SK-N-SH (cell line): ENCODE measurements around the gene CLEC5A. TPM values are rescaled to one million over a fixed set of nuclear protein-coding genes. Genes with fewer than 3 reads are reported as not detected.

Experiments used
- CTCF ChIA-PET: fragments of 300-600, 350-600 bp; formaldehyde crosslinking; extraction: SDS; loops from one replicate; lab custom pipeline; 2021; lab: Yijun Ruan, JAX
- POLR2A ChIA-PET: fragments of 350-600 bp; sonication (Branson Sonifier 250); formaldehyde crosslinking; extraction: SDS; loops from one replicate; lab custom pipeline; 2020; ENCODE audit warnings: antibody characterized with exemption, inconsistent platforms; lab: Yijun Ruan, JAX
- DNase-seq: peaks from one replicate; pipeline ENCODE4 v3.0.0; 2012
- H2AFZ ChIP-seq: fragments of 200-600 bp; sonication (generic); 2 replicates; pipeline ENCODE4 v1.8.1; 2016; ENCODE audit warnings: antibody characterized with exemption, mild to moderate bottlenecking, low read depth
- H3F3A ChIP-seq: fragments of 200-600 bp; sonication (generic); replicated peaks from 2 replicates; pipeline ENCODE3; 2016; ENCODE audit warnings: antibody characterized with exemption, mild to moderate bottlenecking; ENCODE audit not compliant: insufficient read depth
- H3K27ac ChIP-seq, 2 experiments: fragments of 200-500 bp in 1 of 2; fragments of 200-600 bp in 1 of 2; sonication (Bioruptor generic) in 1 of 2; sonication (generic), shearing (Covaris generic) in 1 of 2; 2 replicates each; pipeline versions ENCODE4 v1.5.1 to v1.6.1; 2014 to 2016; ENCODE audit warnings: low read depth in 2 of 2, inconsistent platforms in 1 of 2, low read length in 1 of 2, mild to moderate bottlenecking in 1 of 2, mixed read lengths in 1 of 2
- H3K27me3 ChIP-seq: fragments of 200-600 bp; sonication (generic), shearing (Covaris generic); 2 replicates; pipeline ENCODE4 v1.6.1; 2016; ENCODE audit warnings: mixed run types; ENCODE audit not compliant: insufficient read depth
- H3K36me3 ChIP-seq, 2 experiments: fragments of 200-500 bp in 1 of 2; fragments of 200-600 bp in 1 of 2; sonication (Bioruptor generic) in 1 of 2; sonication (generic) in 1 of 2; replicated peaks in 1 of 2; 2 replicates each; pipeline versions ENCODE3 to v1.5.1; 2014 to 2016; ENCODE audit warnings: low read length in 1 of 2, mild to moderate bottlenecking in 1 of 2; ENCODE audit not compliant: insufficient read depth in 2 of 2, control insufficient read depth in 1 of 2
- H3K4me1 ChIP-seq, 2 experiments: fragments of 200-500 bp in 1 of 2; fragments of 200-600 bp in 1 of 2; sonication (Bioruptor generic) in 1 of 2; sonication (generic), shearing (Covaris generic) in 1 of 2; 2 replicates each; pipeline versions ENCODE4 v1.5.1 to v1.6.1; 2014 to 2016; ENCODE audit warnings: low read depth in 1 of 2, low read length in 1 of 2, mixed run types in 1 of 2; ENCODE audit not compliant: insufficient read depth in 2 of 2, control insufficient read depth in 1 of 2
- H3K4me2 ChIP-seq: fragments of 200-600 bp; sonication (generic), shearing (Covaris generic); 2 replicates; pipeline ENCODE4 v1.6.1; 2017; ENCODE audit warnings: mixed run types
- H3K4me3 ChIP-seq, 2 experiments: fragments of 200-500 bp in 1 of 2; fragments of 200-600 bp in 1 of 2; sonication (Bioruptor generic) in 1 of 2; sonication (generic), shearing (Covaris generic) in 1 of 2; 2 replicates each; pipeline versions ENCODE4 v1.5.1 to v1.8.1; 2014 to 2016; ENCODE audit warnings: low read depth in 2 of 2, inconsistent platforms in 1 of 2, low read length in 1 of 2, mild to moderate bottlenecking in 1 of 2, mixed read lengths in 1 of 2, moderate library complexity in 1 of 2
- H3K79me2 ChIP-seq: fragments of 200-600 bp; sonication (generic); 2 replicates; pipeline ENCODE4 v1.8.1; 2017; ENCODE audit warnings: mild to moderate bottlenecking; ENCODE audit not compliant: insufficient read depth
- H3K9ac ChIP-seq: fragments of 200-600 bp; sonication (generic); 2 replicates; pipeline ENCODE4 v1.6.1; 2017; ENCODE audit warnings: mixed run types
- H3K9me2 ChIP-seq: fragments of 200-600 bp; sonication (generic); 2 replicates; pipeline ENCODE4 v1.6.1; 2017; ENCODE audit warnings: mixed run types
- H3K9me3 ChIP-seq: fragments of 200-600 bp; sonication (generic); 2 replicates; pipeline ENCODE4 v1.6.1; 2017; ENCODE audit warnings: mixed run types, mild to moderate bottlenecking, moderate library complexity
- H4K20me1 ChIP-seq: fragments of 200-600 bp; sonication (generic); 2 replicates; pipeline ENCODE4 v1.6.1; 2017; ENCODE audit warnings: mild to moderate bottlenecking, mixed run types; ENCODE audit not compliant: insufficient read depth
- CHD2 ChIP-seq: fragments of 150-350 bp; IDR thresholded peaks from 2 replicates; pipeline ENCODE4 v1.6.1; 2018; ENCODE audit warnings: low read length; ENCODE audit not compliant: partially characterized antibody
- ELF1 ChIP-seq: IDR thresholded peaks from 2 replicates; pipeline ENCODE4 v1.4.0; 2012
- EP300 ChIP-seq, 2 experiments: IDR thresholded peaks; 2 replicates each; pipeline versions ENCODE4 v1.4.0 to v1.6.1; 2012; ENCODE audit warnings: borderline replicate concordance in 1 of 2, low read depth in 1 of 2, low read length in 1 of 2
- FOSL2 ChIP-seq: IDR thresholded peaks from 2 replicates; pipeline ENCODE4 v1.4.0; 2012; ENCODE audit warnings: low read depth, mild to moderate bottlenecking, moderate library complexity, borderline replicate concordance
- FOXM1 ChIP-seq: IDR thresholded peaks from 2 replicates; pipeline ENCODE4 v1.4.0; 2012; ENCODE audit warnings: low read depth, mild to moderate bottlenecking
- JUND ChIP-seq: IDR thresholded peaks from 2 replicates; pipeline ENCODE4 v1.4.0; 2012
- MEF2A ChIP-seq: IDR thresholded peaks from 2 replicates; pipeline ENCODE4 v1.4.0; 2012; ENCODE audit warnings: low read depth, borderline replicate concordance
- RAD21 ChIP-seq: IDR thresholded peaks from 2 replicates; pipeline ENCODE4 v1.6.1; 2012; ENCODE audit warnings: mild to moderate bottlenecking, low read length
- SIN3A ChIP-seq: IDR thresholded peaks from 2 replicates; pipeline ENCODE4 v1.6.1; 2012; ENCODE audit warnings: low read depth, mild to moderate bottlenecking, low read length, moderate library complexity, borderline replicate concordance
- TEAD4 ChIP-seq: IDR thresholded peaks from 2 replicates; pipeline ENCODE4 v1.4.0; 2012; ENCODE audit warnings: mild to moderate bottlenecking, borderline replicate concordance; ENCODE audit not compliant: insufficient read depth
- YY1 ChIP-seq: IDR thresholded peaks from 2 replicates; pipeline ENCODE4 v1.4.0; 2012; ENCODE audit warnings: low read depth, mild to moderate bottlenecking
- WGBS: methylation state at CpG from one replicate; pipeline ENCODE4 v1.1.6; 2017; ENCODE audit warnings: low lambda C conversion rate; 5-methylcytosine and 5-hydroxymethylcytosine counted together
- polyA plus RNA-seq, 3 experiments: library from polyadenylated mRNA; depleted of rRNA; stranded (reverse); fragments of >200 nt; gene quantifications; 2 replicates each; pipeline ENCODE4 v1.2.3, GENCODE V29; 2012
- TF ChIP-seq, protein P1 (sequence below): fragments of 200-600 bp; sonication (generic); IDR thresholded peaks from 2 replicates; pipeline ENCODE4 v1.6.1; 2017; ENCODE audit warnings: antibody characterized with exemption, mild to moderate bottlenecking, moderate library complexity
- TF ChIP-seq, protein P2 (sequence below): fragments of 150-350 bp; IDR thresholded peaks from 2 replicates; pipeline ENCODE4 v1.6.1; 2017; ENCODE audit warnings: antibody characterized with exemption, low read length, low read depth, borderline replicate concordance
- TF ChIP-seq, protein P3 (sequence below): fragments of 150-350 bp; IDR thresholded peaks from 2 replicates; pipeline ENCODE4 v1.6.1; 2016; ENCODE audit warnings: mild to moderate bottlenecking, low read depth, low read length
- TF ChIP-seq, protein P4 (sequence below): IDR thresholded peaks from 2 replicates; pipeline ENCODE4; 2012
- TF ChIP-seq, protein P5 (sequence below): IDR thresholded peaks from 2 replicates; pipeline ENCODE4 v1.4.0; 2012; ENCODE audit warnings: low read depth, borderline replicate concordance

Gene CLEC5A
- polyA plus RNA-seq, 1 of the 3 experiments (the other 2 are of a cell fraction), result not detected

DNA sequence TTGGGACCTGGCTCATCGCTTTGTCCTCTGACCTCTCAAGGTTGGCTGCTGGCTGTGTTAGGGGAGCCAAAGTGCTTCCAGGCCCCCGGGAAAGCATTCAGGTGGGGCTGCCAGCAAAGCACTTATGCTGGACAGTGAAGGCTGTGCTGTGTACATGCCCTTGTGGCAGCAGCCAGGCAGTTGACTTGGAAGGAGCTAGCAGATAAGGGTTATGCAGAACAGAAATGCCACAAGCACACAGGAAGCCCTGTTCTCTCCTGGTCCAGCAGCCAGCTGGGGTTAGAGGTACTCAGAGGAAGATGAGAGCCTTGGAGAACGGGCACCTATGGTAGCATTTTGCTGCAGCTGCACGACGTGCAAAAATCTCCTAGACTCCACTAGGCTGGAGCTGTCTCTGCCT, 65.8 kb downstream of the CLEC5A start:
- H3K27ac ChIP-seq, result no peak overlapping the region
- WGBS, result 2% methylated on average over 5 of the region's 5 CpGs
- H3F3A ChIP-seq, result no peaks in the 10 kb centered on the region
- no peaks in the 10 kb centered on the region for H3K36me3 ChIP-seq
- H4K20me1 ChIP-seq, result no peaks in the 10 kb centered on the region
- H3K9me3 ChIP-seq, result no peaks in the 10 kb centered on the region
- no peak for DNase-seq
- H2AFZ ChIP-seq, result no peak overlapping the region
- POLR2A ChIA-PET, result no interaction called here
- H3K9ac ChIP-seq, result no peak overlapping the region
- CTCF ChIA-PET, result no interaction called here
- H3K4me1 ChIP-seq, result no peaks in the 10 kb centered on the region
- H3K27me3 ChIP-seq, result no peaks in the 10 kb centered on the region
- TF ChIP-seq MEF2A (no peak), FOSL2 (no peak), ELF1 (no peak), RAD21 (no peak), TEAD4 (no peak), FOXM1 (no peak), YY1 (no peak), CHD2 (no peak), JUND (no peak), EP300 (IDR thresholded peaks at IDR 0.05; ENCODE audit: borderline replicate concordance in 1 of 2, low read depth in 1 of 2, low read length in 1 of 2) (no peak), SIN3A (no peak)
- TF ChIP-seq, protein P1, sequence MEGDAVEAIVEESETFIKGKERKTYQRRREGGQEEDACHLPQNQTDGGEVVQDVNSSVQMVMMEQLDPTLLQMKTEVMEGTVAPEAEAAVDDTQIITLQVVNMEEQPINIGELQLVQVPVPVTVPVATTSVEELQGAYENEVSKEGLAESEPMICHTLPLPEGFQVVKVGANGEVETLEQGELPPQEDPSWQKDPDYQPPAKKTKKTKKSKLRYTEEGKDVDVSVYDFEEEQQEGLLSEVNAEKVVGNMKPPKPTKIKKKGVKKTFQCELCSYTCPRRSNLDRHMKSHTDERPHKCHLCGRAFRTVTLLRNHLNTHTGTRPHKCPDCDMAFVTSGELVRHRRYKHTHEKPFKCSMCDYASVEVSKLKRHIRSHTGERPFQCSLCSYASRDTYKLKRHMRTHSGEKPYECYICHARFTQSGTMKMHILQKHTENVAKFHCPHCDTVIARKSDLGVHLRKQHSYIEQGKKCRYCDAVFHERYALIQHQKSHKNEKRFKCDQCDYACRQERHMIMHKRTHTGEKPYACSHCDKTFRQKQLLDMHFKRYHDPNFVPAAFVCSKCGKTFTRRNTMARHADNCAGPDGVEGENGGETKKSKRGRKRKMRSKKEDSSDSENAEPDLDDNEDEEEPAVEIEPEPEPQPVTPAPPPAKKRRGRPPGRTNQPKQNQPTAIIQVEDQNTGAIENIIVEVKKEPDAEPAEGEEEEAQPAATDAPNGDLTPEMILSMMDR, result no peak
- TF ChIP-seq, protein P2, sequence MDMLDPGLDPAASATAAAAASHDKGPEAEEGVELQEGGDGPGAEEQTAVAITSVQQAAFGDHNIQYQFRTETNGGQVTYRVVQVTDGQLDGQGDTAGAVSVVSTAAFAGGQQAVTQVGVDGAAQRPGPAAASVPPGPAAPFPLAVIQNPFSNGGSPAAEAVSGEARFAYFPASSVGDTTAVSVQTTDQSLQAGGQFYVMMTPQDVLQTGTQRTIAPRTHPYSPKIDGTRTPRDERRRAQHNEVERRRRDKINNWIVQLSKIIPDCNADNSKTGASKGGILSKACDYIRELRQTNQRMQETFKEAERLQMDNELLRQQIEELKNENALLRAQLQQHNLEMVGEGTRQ, result no peak
- TF ChIP-seq, protein P3, sequence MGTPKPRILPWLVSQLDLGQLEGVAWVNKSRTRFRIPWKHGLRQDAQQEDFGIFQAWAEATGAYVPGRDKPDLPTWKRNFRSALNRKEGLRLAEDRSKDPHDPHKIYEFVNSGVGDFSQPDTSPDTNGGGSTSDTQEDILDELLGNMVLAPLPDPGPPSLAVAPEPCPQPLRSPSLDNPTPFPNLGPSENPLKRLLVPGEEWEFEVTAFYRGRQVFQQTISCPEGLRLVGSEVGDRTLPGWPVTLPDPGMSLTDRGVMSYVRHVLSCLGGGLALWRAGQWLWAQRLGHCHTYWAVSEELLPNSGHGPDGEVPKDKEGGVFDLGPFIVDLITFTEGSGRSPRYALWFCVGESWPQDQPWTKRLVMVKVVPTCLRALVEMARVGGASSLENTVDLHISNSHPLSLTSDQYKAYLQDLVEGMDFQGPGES, result no peak
- TF ChIP-seq, protein P4, sequence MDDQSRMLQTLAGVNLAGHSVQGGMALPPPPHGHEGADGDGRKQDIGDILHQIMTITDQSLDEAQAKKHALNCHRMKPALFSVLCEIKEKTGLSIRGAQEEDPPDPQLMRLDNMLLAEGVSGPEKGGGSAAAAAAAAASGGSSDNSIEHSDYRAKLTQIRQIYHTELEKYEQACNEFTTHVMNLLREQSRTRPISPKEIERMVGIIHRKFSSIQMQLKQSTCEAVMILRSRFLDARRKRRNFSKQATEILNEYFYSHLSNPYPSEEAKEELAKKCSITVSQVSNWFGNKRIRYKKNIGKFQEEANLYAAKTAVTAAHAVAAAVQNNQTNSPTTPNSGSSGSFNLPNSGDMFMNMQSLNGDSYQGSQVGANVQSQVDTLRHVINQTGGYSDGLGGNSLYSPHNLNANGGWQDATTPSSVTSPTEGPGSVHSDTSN, result no peak
- TF ChIP-seq, protein P5, sequence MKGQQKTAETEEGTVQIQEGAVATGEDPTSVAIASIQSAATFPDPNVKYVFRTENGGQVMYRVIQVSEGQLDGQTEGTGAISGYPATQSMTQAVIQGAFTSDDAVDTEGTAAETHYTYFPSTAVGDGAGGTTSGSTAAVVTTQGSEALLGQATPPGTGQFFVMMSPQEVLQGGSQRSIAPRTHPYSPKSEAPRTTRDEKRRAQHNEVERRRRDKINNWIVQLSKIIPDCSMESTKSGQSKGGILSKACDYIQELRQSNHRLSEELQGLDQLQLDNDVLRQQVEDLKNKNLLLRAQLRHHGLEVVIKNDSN, result no peak
- TF ChIP-seq, all 33 proteins: peak for 0
- Histone ChIP-seq H3K9me2 (no peaks in the 10 kb centered on the region), H3K4me3 (no peak overlapping the region), H3K79me2 (no peaks in the 10 kb centered on the region), H3K4me2 (no peak overlapping the region)
